Muscle of back (tissue), 13 donors: Measurements from ENCODE around the gene OR1G1. TPM values are rescaled to one million over a fixed set of nuclear protein-coding genes. Genes with fewer than 3 reads are reported as not detected.
"Not testable (repeated sequence)": the region's sequence is repeated elsewhere in the genome, so short reads cannot be mapped to it uniquely, and the experiment has no call there.

Experiments used
- DNase-seq, 3 donors: peaks; one replicate each; pipeline versions ENCODE4 v3.0.0 to v3.0.0-alpha.2; 2013
- long read RNA-seq, 9 donors: transcript quantifications; one replicate each; lab custom pipeline, GENCODE V29; 2026
- polyA plus RNA-seq, 10 donors: library from polyadenylated mRNA; unstranded; fragments of 120-200 nt; gene quantifications; one replicate each; pipeline ENCODE4 v1.2.1, GENCODE V29; 2013; ENCODE audit not compliant: insufficient read length in 10 of 10

The OR1G1 gene
- polyA plus RNA-seq: not detected
- long read RNA-seq, donor 1: 0 reads
- long read RNA-seq, donor 2: 0 reads
- long read RNA-seq, donor 3: 0 reads
- long read RNA-seq, donor 4: 0 reads
- long read RNA-seq, donor 5: 0 reads
- long read RNA-seq, donor 6: 0 reads
- long read RNA-seq, donor 7: 0 reads
- long read RNA-seq, donor 8: 0 reads
- long read RNA-seq, donor 9: 0 reads

- DNase-seq: no peak
Measured at GRCh38 chr17:3127451-3127850, at the start of gene OR1G1. TSS of gene OR1G1 (minus strand) at chr17:3127551. CDS start at chr17:3127551, 0 bp downstream.

- DNase-seq: no peak
Measured at GRCh38 chr17:3167574-3167973, 40.2 kb upstream of the OR1G1 start.

GRCh38 chr17:3157218-3157617 is 29.9 kb upstream of the OR1G1 start:
- no peak for DNase-seq

DNA sequence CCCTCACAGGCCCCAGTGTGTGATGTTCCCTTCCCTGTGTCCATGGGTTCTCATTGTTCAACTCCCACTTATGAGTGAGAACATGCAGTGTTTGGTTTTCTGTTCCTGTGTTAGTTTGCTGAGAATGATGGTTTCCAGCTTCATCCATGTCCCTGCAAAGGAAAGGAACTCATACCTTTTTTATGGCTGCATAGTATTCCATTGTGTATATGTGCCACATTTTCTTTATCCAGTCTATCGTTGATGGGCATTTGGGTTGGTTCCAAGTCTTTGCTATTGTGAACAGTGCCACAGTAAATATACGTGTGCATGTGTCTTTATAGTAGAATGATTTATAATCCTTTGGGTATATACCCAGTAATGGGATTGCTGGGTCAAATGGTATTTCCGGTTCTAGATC is 10.1 kb upstream of the OR1G1 start:
- DNase-seq: not testable (repeated sequence)

- no peak for DNase-seq
Measured at GRCh38 chr17:3104322-3104721, 23.0 kb downstream of the OR1G1 start, which contains the start of gene OR1D2. TSS of gene OR1D2 (minus strand) at chr17:3104422. CDS start at chr17:3092996, 11,426 bp downstream.

Other genes with a start within 250 kb of the OR1G1 start
- gene OR1D5, start 63.9 kb downstream of the OR1G1 start, polyA plus RNA-seq: not detected
- gene OR1D2, start 23.1 kb downstream of the OR1G1 start, polyA plus RNA-seq: not detected
- gene OR1A2, start 70.0 kb upstream of the OR1G1 start, polyA plus RNA-seq: not detected
- under 1 TPM in 1 of 10 donors, not detected in 9; 0.06 TPM for gene OR1A1, start 80.1 kb upstream of the OR1G1 start, polyA plus RNA-seq
- under 1 TPM in 2 of 10 donors, not detected in 8; 0.12 TPM for gene OR3A1, start 170.8 kb upstream of the OR1G1 start, polyA plus RNA-seq